Parathyroid adenoma (tissue), 2 donors: Measurements from ENCODE around the gene GPC1.
A peak's percentile ranks its signal among the peaks of the same experiment; 100 is the strongest.

Experiments
- H2AFZ ChIP-seq: fragments of 300-600 bp; sonication (generic); one replicate; pipeline ENCODE4 v1.7.0; 2017; ENCODE audit warnings: antibody characterized with exemption, mild to moderate bottlenecking
- H3K27ac ChIP-seq: fragments of 300-600 bp; sonication (generic); one replicate; pipeline ENCODE4 v1.7.0; 2017
- H3K27me3 ChIP-seq: fragments of 300-600 bp; sonication (generic); one replicate; pipeline ENCODE4 v1.7.0; 2017; ENCODE audit warnings: low read length; ENCODE audit not compliant: control insufficient read depth, insufficient read depth
- H3K36me3 ChIP-seq: fragments of 300-600 bp; sonication (generic); one replicate; pipeline ENCODE4 v1.7.0; 2017; ENCODE audit warnings: low read length; ENCODE audit not compliant: control insufficient read depth, insufficient read depth
- H3K4me1 ChIP-seq: fragments of 300-600 bp; sonication (generic); one replicate; pipeline ENCODE4 v1.7.0; 2017; ENCODE audit warnings: control low read depth
- H3K4me2 ChIP-seq: fragments of 300-600 bp; sonication (generic); one replicate; pipeline ENCODE4 v1.7.0; 2017; ENCODE audit warnings: low read length
- H3K4me3 ChIP-seq: fragments of 300-600 bp; sonication (generic); one replicate; pipeline ENCODE4 v1.7.0; 2017; ENCODE audit warnings: low read depth, low read length
- H3K79me2 ChIP-seq: fragments of 300-600 bp; sonication (generic); one replicate; pipeline ENCODE4 v1.7.0; 2017; ENCODE audit warnings: control low read depth
- H3K9ac ChIP-seq: fragments of 300-600 bp; sonication (generic); one replicate; pipeline ENCODE4 v1.7.0; 2017; ENCODE audit warnings: mild to moderate bottlenecking
- H3K9me3 ChIP-seq: fragments of 300-600 bp; sonication (generic); one replicate; pipeline ENCODE4 v1.7.0; 2017; ENCODE audit warnings: low read length; ENCODE audit not compliant: control insufficient read depth
- TF ChIP-seq, protein P1 (sequence below): fragments of 300-600 bp; sonication (generic); IDR thresholded peaks from one replicate; pipeline ENCODE4 v1.7.0; 2017; ENCODE audit warnings: antibody characterized with exemption, mild to moderate bottlenecking
- donor health status: primary hyperparathyroidism.

Gene GPC1

DNA sequence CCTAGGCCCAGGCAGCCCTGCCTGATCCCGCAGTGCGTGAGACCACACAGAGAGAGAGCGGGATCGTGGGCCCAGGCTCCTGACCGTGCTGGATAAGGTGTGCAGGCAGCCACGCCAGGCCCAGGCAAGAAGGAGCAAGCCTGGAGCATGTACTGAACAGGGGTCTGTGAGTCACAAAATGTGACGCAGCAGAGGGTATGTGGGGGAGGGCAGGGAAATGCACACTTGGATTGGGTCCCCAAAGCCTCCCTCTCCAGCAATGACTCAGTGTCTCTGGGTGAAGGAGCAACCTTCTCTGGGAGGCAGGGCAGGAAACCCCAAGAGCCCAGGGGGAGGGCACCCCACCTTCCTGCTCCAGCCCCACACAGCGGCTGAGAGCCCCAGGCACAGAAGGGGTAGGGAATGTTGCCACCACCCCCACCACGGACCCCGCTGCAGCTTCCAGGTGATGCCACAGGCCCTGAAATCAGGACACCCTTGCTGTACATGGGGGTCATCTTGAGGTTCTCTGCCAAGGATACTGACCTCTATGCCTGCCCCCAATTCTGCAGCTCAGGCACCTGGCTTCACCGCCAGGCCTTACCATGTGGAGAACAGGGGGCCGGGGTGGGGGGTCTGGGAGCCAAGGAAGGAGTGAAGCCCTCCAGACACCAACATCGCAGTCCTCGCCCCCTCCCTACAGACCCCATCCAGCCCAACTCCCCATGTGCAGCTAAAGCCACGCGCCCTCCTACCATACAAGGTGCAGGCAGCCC lies 1.3 kb upstream of the GPC1 start:
- Histone ChIP-seq H2AFZ (peak overlapping the region; percentile 88), H3K79me2 (peaks cover 14% of the 10 kb centered on the region), H3K27me3 (no peaks in the 10 kb centered on the region), H3K4me2 (no peak overlapping the region), H3K4me3 (no peak overlapping the region), H3K9me3 (no peaks in the 10 kb centered on the region), H3K36me3 (no peaks in the 10 kb centered on the region), H3K9ac (no peak overlapping the region), H3K27ac (no peak overlapping the region), H3K4me1 (peaks cover 4% of the 10 kb centered on the region)
- TF ChIP-seq, protein P1, sequence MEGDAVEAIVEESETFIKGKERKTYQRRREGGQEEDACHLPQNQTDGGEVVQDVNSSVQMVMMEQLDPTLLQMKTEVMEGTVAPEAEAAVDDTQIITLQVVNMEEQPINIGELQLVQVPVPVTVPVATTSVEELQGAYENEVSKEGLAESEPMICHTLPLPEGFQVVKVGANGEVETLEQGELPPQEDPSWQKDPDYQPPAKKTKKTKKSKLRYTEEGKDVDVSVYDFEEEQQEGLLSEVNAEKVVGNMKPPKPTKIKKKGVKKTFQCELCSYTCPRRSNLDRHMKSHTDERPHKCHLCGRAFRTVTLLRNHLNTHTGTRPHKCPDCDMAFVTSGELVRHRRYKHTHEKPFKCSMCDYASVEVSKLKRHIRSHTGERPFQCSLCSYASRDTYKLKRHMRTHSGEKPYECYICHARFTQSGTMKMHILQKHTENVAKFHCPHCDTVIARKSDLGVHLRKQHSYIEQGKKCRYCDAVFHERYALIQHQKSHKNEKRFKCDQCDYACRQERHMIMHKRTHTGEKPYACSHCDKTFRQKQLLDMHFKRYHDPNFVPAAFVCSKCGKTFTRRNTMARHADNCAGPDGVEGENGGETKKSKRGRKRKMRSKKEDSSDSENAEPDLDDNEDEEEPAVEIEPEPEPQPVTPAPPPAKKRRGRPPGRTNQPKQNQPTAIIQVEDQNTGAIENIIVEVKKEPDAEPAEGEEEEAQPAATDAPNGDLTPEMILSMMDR = no peak

DNA sequence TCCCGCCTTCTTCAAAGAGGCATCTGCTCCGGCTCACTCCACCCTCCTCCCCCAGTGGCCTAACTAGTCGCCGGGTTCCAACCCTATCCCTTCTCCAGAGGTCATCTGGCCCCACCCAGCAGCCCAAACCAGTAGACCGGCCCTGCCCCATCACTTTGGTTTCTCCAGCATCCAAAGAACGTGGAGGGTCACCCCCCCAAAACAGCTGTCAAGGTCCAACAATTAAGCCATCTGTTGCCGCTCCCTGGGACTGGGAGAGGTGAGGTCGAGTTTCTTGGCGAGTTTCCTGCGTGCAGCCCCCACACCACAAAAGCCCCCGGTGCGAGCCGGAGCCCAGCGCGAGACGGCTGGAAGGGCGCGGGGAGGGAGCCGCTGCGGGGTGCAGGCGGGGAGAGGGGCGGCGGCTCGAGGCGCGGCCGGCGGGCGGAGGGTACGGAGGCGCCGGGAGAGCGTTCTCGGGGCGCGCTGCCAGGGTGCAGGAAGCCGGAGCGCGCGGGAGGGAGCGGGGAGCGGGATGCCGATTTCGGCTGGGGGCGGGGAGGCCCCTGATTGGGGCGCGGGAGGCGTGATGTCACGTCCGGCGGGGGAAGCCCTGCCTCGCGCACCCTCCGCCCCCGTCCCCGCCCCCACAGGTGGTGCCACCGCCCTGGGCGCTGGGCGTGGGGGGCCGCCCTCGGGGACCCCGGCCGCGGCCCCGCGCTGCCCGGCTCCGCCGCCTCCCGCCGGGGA lies 571 bp upstream of the GPC1 start:
- no peaks in the 10 kb centered on the region for H3K27me3 ChIP-seq
- TF ChIP-seq, protein P1 = no peak

DNA sequence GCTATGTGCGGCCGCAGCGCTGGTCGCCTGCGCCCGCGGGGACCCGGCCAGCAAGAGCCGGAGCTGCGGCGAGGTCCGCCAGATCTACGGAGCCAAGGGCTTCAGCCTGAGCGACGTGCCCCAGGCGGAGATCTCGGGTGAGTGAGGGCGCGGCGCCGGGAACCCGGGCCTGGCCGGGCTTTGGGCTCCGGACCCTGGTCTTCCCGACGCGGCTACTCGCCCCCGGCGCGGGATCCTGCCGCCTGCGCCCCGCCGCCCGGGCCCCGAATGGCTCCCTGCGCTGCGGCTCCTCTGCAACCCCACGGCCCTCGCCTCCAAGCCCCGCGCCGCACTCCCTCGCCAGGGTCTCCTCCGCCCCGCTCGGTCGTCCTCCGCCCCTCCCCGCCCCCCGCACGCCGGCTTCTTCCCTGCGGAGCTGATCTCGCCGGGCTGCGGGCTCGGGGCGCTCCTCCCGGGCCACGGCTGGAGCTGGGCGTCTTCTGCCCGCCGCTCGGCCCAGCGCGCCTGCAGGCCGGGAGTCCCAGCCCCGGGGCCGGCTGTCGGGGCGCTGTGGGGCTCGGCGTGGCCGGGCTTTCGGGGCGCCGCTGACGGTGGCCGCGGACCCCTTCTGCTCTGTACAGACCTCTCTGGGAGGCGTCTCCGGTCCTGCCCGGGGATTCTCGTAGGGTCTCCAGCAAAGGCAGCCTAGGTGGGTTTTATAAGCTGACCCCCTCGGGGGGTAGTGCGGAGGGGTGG lies 652 bp downstream of the GPC1 start:
- Histone ChIP-seq H3K9ac (no peak overlapping the region), H3K79me2 (peaks cover 32% of the 10 kb centered on the region), H3K4me1 (peaks cover 4% of the 10 kb centered on the region), H3K4me2 (peak overlapping the region; percentile 71), H2AFZ (peak overlapping the region; percentile 79), H3K27me3 (no peaks in the 10 kb centered on the region), H3K4me3 (peak overlapping the region; percentile 57), H3K36me3 (no peaks in the 10 kb centered on the region), H3K27ac (no peak overlapping the region), H3K9me3 (no peaks in the 10 kb centered on the region)
- TF ChIP-seq, protein P1 = no peak

More for the DNA sequence above, 571 bp upstream of the GPC1 start:
- Histone ChIP-seq H2AFZ (peak overlapping the region; percentile 88), H3K9ac (no peak overlapping the region), H3K4me3 (peak overlapping the region; percentile 58), H3K4me2 (peak overlapping the region; percentile 90), H3K79me2 (peaks cover 21% of the 10 kb centered on the region), H3K27ac (no peak overlapping the region), H3K4me1 (peaks cover 4% of the 10 kb centered on the region), H3K9me3 (no peaks in the 10 kb centered on the region), H3K36me3 (no peaks in the 10 kb centered on the region)

DNA sequence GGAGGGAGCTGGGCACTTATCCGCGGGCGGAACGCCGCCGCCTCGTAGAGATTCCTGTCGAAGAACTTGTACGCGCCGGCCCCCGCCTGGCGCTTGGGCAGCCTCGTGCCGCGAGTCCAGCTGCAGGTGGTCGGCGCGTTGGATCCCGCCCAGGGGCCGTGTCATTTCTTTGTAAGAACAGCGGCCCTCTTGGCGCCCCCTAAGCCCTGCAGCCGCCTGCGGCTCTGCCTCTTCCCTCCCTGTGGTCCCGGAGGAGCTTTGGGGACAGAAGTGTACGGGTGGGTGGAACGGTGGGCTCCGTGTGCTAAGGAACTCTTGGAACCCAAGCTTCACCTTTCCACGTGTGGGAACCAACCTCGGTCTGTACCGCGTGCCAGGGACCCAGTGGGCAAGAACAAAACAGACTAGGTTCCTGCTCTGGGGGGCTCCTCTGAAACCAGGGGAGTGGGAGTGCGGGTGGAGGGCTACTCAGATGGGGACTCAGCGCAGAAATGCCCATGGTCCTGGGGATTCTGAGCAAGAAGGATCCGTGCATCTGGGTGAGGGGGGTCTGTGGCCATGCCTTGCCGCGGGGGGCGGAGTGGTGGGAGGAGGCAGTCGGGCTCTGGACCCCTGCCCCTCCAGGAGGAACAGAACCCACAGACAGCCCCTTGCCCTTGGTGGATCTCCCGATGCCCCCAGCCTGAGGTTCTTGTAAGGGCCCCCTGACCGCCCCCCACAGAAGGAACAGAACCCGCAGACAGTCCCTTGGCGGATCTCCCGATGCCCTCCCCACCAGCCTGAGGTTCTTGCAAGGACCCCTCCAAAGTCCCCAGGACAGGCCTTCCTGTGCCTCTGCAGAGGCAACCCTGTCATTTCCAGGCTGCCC lies 1.5 kb downstream of the GPC1 start:
- Histone ChIP-seq H3K4me2 (peak overlapping the region; percentile 71), H3K36me3 (no peaks in the 10 kb centered on the region), H3K4me3 (peak overlapping the region; percentile 57), H3K9me3 (no peaks in the 10 kb centered on the region), H3K27ac (no peak overlapping the region), H3K79me2 (peaks cover 32% of the 10 kb centered on the region), H3K27me3 (no peaks in the 10 kb centered on the region), H3K4me1 (peaks cover 4% of the 10 kb centered on the region), H2AFZ (no peak overlapping the region), H3K9ac (no peak overlapping the region)
- TF ChIP-seq, protein P1 = no peak
